ENCODE data around the gene LGALS1.
"Not testable (repeated sequence)": the region's sequence is repeated elsewhere in the genome, so short reads cannot be mapped to it uniquely, and the experiment has no call there.

LGALS1 gene

DNA sequence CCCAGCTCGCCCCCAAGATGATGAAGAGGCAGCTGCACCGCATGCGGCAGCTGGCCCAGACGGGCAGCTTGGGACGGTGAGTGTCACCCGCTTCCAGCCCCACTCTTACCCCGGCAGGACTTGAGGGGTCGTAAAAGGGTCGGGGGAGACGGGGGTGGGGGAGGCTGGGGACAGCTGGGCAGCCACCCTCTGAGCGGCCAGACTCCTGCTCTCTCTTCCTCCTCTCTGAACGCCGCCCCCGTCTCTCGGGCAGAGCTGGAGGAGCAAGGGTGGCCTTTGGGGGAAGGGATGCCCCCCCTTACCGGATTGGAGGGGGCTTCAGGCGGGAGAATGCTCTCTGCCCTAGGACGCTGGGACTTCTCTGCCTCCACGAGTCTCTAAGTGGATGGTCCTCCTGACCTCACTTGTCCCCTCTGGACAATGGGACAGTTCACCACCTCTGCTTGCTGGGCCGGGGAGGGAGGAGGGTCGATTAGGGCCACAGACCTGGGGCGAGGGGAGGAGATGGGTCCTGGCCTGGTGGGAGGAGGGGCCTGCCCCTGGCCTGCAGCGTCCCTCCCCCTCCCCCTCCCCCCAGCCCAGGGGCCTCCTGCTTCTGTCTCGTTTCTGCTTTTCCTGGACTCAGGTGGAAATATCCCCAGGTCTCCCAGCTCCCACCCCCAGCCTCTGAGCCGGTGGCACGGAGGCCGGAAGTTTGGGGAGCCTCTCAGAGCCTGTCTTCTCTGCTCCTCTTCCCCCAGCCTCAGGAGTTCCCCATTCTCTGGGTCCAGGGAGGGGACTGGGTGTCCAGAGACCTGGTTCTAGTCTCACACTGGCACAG, 35.5 kb upstream of the LGALS1 start:
- DNase-seq = no peak

DNA sequence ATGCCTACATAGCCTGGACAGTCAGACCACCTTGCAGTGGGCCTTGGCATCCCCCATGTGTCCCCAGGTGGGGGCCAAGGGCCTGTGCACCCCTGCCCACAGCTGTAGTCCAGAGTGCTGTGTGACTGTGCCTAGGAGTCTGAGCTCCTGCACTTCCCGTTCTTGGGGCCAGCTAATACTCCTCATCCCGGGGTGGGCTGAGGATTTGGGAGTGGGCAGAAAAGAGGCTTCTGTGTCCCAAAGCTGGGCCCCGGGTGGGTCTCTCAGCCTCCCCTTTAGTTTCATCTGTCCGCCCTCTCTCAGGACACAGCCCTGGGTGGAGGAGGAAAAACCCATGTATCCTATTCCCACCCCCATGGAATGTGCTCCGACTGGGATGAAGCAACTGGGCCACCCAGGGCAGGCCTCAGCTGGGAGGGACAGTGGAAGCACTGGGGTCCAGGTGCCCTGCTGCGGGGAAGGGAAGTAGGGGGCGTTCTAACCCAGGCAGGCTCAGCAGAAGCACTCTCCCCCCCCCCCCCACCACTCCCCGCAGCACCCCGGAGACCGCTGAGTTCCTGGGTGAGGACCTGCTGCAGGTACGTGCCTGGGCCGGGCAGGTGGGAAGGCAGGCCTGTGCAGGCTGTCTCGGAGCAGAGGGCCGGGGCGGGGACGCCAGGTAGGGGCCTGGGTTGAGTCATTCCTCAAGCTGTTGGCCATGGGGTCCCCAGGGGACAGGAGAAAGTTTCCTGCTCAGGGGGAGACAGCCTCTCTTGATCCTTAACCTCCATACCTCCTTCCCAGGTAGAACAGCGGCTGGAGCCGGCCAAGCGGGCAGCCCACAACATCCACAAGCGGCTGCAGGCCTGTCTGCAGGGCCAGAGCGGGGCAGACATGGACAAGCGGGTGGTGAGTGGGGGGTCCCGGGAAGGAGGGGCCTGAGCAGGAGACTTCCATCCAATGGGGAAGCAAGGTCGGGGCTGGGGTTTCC, 34.6 kb upstream of the LGALS1 start:
- DNase-seq = no peak

DNA sequence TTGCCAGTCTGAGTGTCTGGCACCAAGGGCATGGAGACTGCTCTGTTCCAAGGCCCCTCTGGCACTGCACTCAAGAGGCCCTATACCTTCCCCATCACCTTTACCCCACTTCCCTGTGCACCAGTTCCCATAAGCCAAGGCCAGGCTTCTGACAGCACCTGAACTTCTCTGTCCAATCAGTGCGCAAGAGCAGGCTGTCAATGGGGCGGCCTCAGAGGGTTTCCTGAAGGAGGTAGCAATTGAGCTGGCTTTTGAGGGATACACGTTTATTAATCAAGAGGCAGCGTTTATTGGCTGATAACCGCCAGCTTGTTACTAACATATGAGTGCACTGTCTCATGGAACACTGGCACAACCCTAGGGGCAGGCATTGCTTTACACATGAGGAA, 33.9 kb upstream of the LGALS1 start:
- no peak for DNase-seq

DNA sequence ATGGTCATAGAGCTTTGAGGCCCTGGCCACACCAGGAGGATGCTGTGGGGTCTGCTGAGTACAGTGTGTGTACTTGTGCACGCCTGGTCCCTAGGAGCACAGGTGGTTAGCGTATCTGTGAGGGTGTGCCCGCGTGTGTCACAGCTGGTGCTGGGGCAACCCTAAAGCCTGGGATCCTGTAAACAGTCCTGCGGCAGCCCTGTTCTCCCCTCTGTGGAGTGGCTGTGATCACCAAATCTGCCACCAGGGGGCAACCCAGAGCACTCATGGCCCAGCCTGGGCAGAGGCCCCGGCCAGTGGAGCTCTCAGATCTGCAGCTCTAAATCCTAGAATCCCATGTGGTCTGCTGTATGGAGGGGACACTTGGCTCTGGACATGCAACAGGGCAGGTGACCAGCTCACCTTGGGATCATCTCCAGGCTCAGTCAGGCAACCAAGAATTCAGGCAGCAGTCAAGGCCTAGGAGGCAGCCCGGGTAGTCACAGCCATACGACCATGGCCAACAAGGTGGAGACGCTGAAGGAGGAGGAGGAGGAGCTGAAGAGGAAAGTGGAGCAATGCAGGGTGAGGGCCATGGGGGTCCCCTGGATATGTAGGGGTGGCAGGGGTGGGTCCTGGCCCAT, 32.1 kb upstream of the LGALS1 start:
- peak; percentile 89 for DNase-seq

DNA sequence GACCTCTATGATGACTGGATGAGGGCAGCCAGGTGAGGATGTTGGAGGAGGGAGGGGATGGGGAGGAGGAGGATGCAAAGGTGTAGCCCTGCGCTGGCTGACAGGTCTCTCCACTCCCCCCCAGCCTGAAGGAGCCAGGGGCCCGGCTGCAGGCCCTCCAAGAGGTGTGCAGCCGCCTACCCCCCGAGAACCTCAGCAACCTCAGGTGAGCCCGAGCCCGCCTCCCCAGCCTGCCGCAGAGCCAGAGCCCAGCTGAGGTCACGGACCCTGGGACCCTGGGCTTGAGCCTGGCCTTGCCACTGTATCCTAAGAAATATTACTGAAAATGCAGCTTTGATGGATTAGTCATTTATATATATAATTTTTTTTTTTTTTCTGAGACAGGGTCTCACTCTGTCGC, 28.1 kb upstream of the LGALS1 start:
- DNase-seq = no peak

DNA sequence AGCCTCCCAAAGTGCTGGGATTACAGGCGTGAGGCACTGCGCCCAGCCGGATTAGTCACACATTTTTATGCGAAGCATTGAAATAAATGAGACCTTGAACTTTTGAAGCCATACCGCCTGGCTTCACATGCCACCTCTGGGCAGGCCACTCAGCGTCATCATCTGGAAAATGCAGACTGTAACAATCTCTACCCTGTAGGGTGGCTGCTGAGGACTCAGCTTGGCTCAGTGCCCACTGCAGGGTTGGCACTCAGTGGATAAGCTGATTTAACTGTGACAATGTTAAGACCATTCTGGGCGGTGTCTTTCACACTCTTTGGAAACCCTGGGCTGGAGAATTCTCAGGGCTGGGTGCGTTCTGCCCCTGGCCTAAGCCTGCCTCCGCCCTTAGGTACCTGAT, 27.5 kb upstream of the LGALS1 start:
- DNase-seq = no peak

DNA sequence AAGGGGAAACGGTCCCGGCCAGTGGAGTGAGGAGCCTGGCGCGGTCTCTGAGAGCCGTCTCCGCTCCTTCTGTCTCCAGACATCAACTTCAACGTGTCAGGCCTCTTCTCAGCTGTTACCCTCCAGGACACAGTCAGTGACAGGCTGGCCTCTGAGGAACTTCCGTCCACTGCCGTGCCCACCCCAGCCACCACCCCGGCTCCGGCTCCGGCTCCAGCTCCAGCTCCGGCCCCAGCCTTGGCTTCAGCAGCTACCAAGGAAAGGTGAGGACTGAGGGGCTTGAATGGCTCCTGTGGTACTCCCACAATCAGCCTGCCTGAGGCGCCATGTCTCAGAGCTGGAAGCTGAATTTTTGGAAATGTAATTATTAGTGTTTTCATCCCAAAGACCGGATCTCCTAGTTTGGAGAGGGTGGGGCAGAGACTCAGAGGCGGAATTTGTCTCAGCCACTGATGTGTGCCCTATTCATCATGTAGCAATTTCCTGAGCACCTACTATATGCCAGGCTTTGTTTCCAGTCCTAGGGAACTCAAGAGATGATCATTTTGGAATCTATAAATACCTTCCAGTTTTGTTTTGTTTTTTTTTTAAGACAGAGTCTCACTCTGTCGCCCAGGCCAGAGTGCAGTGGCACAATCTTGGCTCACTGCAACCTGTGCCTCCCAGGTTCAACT, 24.8 kb upstream of the LGALS1 start:
- DNase-seq = no peak

DNA sequence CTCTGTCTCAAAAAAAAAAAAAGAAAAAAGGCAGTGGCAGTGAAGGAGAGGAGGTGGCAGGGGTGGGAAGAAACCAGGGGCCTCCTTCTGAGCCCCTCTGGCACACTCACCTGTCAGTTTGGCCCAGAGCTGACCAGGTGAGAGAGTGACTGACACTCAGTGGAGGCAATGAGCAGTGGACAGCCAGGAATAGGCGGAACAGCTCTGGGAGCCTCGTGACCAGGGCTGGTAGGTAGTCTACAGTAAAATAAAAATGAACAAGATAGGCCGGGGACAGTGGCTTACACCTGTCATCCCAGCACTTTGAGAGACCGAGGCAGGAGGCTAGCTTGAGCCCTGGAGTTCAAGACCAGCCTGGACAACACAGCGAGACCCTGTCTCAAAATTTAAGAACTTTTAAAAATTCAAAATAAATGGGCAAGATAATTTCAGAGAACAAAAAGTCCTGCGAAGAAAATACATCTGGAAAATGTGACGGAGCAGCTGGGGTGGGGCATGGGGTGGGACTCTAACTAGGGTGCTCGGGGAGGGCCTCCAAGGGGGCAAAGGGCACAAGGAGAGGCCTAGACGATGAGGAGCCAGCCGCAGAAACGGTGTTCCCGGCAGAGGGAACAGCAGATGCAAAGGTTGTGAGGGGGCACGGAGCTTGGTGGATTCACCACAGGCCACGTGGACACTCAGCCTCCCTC, 20.7 kb upstream of the LGALS1 start:
- DNase-seq = no peak

DNA sequence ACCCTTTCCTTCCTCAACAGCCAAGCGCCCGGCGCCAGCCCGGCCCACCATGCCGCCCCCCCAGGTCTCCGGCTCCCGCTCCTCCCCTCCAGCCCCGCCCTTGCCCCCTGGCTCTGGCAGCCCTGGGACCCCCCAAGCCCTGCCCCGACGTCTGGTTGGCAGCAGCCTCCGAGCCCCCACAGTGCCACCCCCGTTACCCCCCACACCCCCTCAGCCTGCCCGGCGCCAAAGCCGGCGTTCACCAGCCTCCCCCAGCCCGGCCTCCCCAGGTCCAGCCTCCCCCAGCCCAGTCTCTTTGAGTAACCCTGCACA, 20.2 kb upstream of the LGALS1 start:
- no peak for DNase-seq

DNA sequence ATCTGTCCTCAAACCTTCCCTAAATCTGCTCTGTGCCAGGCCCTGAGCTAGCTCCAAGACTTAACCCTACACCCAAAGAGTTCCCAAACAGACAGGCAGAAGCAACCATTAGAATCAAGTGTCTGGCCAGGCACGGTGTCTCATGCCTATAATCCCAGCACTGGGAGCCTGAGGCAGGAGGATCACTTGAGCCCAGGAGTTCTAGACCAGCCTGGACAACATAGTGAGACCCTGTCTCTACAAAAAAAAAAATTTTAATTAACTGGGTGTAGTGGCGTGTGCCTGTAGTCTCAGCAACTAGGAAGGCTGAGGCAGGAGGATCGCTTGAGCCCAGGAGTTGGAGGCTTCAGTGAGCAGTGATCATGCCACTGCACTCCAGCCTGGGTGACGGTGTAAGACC, 18.9 kb upstream of the LGALS1 start:
- not testable (repeated sequence) for DNase-seq

DNA sequence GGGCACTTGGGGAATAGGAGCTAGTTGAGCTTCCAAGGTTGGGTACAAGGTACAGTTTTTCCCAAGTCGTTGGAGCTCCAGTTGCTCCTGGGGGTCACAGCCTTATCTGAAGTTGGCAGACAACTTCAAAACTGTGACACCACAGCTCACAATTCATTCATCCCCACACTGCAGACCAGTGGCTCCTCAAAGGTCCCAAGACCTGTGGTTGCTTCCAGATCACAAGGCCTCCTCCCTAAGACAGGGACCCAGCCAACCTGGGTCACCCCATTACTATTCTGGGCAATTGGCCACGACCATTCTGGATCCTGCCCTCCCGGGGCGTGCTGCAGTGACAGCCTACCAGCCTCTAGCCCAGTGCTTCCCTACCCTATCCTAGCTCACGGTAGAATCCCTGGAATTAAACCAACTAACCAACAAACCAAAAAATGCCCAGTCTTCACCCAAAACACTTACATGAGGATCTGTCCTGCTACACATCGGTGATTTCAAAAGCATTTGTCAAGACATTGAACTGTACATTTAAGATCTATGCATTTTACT, 17.8 kb upstream of the LGALS1 start:
- DNase-seq = no peak

DNA sequence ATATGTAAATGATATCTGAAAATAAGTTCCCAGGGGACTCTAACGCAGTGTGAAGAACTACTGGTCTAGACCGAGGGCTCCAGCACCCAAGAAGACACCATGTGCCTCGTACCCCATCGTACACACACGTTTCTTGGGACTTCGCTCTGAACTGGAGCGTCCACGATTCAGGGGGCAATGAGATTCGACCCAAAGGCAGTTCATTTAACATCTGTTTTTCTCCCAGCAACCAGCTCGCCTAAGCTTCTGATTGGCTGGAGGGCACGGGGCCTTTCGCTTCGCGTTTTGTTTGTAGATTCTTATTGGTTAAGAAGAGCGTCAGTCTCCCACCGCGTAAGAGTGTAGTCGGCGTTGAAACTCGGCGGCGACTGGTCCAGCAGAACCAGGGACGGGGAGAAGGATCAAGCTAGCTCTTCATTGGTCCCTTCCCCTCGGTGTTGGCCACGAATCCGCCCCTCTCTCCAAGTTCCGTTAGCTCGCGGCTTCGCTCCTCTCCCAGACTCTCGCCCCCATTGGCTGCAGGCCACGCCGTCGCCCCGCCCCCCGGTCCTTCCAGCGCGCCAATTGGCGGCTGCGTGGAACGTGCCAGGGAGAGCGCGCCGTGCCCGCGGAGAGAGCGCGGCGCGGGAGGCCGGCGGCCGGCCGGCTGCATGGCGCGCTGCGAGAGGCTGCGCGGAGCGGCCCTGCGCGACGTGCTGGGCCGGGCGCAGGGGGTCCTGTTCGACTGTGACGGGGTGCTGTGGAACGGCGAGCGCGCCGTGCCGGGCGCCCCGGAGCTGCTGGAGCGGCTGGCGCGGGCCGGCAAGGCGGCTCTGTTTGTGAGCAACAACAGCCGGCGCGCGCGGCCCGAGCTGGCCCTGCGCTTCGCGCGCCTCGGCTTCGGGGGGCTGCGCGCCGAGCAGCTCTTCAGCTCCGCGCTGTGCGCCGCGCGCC, 17.0 kb upstream of the LGALS1 start, which contains the start of gene PDXP:
Gene PDXP (plus strand): TSS at position 591 of the 933 bp plus-strand sequence. CDS start 60 bp downstream, at position 651.
- DNase-seq = peak; percentile 96

DNA sequence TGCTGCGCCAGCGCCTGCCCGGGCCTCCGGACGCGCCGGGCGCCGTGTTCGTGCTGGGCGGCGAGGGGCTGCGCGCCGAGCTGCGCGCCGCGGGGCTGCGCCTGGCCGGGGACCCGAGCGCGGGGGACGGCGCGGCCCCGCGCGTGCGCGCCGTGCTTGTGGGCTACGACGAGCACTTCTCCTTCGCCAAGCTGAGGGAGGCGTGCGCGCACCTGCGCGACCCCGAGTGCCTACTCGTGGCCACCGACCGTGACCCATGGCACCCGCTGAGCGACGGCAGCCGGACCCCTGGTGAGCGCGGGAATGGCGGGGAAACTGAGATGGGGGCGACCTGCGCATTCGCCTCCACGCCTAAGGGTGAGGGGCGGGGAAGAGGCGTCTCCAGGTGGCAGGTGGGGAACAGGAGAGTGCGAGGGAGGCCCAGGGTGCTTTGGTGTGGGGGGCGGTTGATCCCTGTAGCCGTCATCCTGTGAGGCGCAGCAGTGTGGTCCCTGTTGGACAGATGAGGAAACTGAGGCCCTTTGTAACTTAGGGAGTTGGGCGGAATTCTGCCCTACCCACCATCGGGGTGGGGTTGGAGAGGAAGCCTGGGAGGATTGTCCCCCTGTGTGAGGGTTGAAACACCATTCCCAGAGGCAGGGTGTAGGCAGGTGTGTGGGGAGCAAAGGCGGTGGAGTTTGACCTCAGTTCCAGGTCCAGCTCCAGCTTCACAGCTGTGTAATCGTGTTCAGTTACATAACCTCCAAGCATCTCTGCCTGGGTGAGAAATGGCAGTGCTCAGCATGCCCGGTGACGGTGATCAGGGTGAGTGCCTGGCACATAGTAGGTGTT, 16.2 kb upstream of the LGALS1 start:
- no peak for DNase-seq

DNA sequence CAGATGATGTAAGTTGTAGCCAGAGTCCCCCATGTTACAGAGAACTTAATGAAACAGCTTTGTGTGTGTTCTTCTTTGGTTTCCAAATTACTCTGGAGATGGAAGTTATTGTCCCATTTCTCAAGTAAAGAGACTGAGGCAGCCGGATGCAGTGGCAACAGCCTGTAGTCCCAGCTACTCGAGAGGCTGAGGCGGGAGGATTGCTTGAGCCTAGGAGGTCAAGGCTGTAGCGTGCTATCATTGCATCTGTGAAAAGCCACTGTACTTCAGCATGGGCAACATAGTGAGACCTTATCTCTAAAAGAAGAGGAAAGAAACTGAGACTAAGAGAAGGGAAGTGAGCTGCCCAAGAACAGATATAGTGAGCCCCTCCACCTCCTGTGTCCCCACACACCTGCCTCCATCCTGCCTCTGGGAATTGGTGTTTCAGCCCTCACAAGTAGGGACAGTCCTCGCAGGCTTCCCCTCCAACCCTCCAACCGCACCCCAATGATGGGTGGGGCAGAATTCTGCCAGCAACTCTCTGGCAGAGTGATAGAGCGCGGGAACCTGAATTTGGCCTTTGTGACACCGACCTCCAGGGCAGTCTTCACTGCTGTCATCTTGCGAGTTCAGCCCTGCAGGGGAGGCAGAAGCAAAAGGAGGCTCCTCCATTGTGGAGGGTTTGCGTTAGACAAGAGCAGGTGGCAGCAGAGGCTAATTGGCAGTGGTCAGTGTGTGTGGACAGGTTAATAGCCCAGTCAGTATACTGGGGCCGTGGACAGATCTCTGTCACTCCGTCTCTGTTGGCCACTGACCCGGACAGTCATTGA, 15.3 kb upstream of the LGALS1 start:
- DNase-seq = no peak

DNA sequence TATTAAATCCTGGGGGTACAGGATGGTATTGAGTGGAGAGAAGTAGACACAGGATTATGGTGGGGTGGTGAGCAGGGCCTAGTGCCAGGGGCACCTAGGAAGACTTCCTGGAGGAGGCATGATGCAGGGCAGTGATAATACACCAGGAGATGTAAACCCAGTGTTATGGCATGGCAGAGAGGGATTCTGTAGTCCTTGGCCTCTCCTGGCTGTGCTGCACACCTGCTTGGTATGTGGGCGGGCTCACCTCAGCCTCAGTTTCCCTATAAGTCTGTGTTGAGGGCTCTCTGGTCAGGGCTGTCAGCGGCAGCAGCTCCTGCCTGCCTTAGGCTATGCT, 14.8 kb upstream of the LGALS1 start:
- no peak for DNase-seq

DNA sequence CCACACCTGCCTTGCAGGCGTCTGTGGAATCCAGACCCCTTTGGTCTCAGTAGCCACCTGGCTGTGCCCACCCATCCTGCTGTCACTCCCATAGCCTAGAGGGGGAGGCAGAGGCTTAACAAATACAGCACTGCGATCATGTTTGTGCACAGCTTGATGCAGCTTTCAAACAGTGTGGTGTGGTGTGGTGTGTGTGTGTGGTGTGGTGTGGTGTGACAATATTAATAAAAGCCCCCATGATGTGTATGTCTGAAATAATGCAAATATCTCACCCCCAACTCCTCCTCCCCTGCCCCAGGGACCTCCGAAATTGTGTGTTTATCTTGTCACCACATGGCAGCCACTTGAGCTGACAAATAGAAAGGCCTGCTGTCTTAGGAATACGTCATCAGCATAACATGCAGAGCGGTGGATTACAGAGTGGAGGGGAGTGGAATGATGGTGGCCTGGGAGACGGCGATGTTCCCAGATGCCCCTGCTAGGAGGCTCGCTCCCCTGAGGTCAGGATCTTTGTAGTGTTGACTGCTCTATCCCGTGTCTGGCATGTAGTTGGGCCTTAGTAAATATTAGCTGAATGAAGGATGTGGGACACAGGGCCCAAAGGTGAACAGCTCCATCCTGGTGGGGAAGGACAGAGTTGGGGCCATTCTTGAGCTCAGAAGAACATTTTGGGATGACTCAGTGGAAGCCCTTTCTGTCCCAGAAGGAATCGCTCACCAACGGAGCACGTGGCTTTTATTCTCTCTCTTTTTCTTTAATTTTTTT, 14.1 kb upstream of the LGALS1 start:
- no peak for DNase-seq

DNA sequence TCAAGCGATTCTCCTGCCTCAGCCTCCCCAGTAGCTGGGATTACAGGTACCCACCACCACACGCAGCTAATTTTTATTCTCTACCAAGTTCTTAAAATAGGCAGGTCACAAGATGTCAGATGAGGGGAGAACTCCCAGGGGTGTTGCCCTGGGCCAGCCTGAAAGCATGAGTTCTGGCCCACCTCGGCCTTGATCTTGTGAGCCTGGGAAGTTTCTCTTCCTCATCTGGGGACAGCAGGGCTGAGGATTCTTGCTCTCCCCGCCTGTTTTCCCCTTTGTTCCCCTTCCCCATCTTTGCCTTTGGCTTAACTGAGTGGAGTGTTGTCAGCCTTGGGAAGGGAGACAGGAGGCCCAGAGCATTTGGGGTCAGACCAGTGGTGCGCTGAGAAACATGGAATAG, 13.4 kb upstream of the LGALS1 start:
- DNase-seq = no peak

DNA sequence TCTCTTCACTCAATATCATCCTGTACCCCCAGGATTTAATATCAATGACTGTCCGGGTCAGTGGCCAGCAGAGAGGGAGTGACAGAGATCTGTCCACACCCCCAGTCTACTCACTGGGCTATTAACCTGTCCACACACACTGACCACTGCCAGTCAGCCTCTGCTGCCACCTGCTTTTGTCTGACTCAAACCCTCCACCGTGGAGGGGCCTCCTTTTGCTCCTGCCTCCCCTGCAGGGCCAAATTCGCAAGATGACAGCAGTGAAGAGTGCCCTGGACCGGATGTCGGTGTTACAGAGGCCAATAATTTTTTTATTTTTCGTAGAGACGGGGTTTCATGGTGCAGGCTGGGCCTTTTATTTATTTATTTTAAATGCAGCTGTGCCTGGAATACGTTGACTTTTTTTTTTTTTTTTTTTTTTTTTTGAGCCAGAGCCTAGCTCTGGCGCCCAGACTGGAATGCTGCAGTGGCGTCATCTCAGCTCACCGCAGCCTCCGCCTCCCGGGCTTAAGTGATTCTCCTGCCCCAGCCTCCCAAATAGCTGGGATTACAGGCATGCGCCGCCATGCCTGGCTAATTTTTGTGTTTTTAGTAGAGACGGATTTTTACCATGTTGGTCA, 11.8 kb upstream of the LGALS1 start:
- DNase-seq = no peak

All from T-helper 9 cell (primary cell).